Prostate gland (tissue), 2 donors: ENCODE results near the gene SMC5.

Source experiments
- CTCF ChIP-seq, 4 experiments: fragments of 200-600 bp in 2 of 4; fragments of 450-650 bp in 2 of 4; sonication (generic) in 2 of 4; IDR thresholded peaks; 1 replicate in 3 of 4; 2 replicates in 1 of 4; pipeline ENCODE4 v1.5.1; 2016 to 2019; ENCODE audit warnings: antibody characterized with exemption in 4 of 4, mild to moderate bottlenecking in 2 of 4, moderate library complexity in 2 of 4
- POLR2A ChIP-seq: fragments of 450-650 bp; IDR thresholded peaks from one replicate; pipeline ENCODE4 v1.6.1; 2016; ENCODE audit warnings: antibody characterized with exemption, mild to moderate bottlenecking
- POLR2AphosphoS5 ChIP-seq: sonication (generic); formaldehyde crosslinking; IDR thresholded peaks from one replicate; pipeline ENCODE4 v1.6.1; 2017; ENCODE audit warnings: antibody characterized with exemption

GRCh38 chr9:70250221-70250620 lies 8.6 kb upstream of the SMC5 start:
- no peak for TF ChIP-seq CTCF (IDR thresholded peaks at IDR 0.05)
- no peak for TF ChIP-seq POLR2AphosphoS5
- TF ChIP-seq POLR2A = no peak
